ENCODE measurements around the gene HNRNPH3.
A peak's percentile ranks its signal among the peaks of the same experiment; 100 is the strongest.

Gene HNRNPH3

GRCh38 chr10:68332259-68333057 lies 594 bp downstream of the HNRNPH3 start, which contains the start of gene PBLD:
PBLD (minus strand) TSS chr10:68332928; CDS start chr10:68306844, 26,084 bp downstream.
- peak; percentile 63 for DNase-seq

- DNase-seq = no peak
These were observed 1.2 kb downstream of the HNRNPH3 start for GRCh38 chr10:68333058-68333395.

GRCh38 chr10:68333440-68334431 lies 1.9 kb downstream of the HNRNPH3 start:
- no peak for DNase-seq

- DNase-seq = no peak
These were observed 3.0 kb downstream of the HNRNPH3 start for GRCh38 chr10:68334672-68335467.

GRCh38 chr10:68336754-68337351 lies 5.0 kb downstream of the HNRNPH3 start:
- no peak for DNase-seq

GRCh38 chr10:68340358-68341080 lies 8.7 kb downstream of the HNRNPH3 start:
- no peak for DNase-seq

- no peak for DNase-seq
These were observed 11.1 kb downstream of the HNRNPH3 start for GRCh38 chr10:68342909-68343516.

GRCh38 chr10:68345621-68346020 lies 13.8 kb downstream of the HNRNPH3 start:
- no peak for DNase-seq

- DNase-seq = no peak
These were observed 14.9 kb downstream of the HNRNPH3 start for GRCh38 chr10:68346774-68347173.

GRCh38 chr10:68348265-68348741 lies 16.4 kb downstream of the HNRNPH3 start:
- DNase-seq = peak; percentile 43

- no peak for DNase-seq
These were observed 21.7 kb downstream of the HNRNPH3 start for GRCh38 chr10:68353537-68353936.

GRCh38 chr10:68359189-68359588 lies 27.3 kb downstream of the HNRNPH3 start:
- DNase-seq = no peak

- no peak for DNase-seq
These were observed 30.7 kb downstream of the HNRNPH3 start for GRCh38 chr10:68362590-68362989.

GRCh38 chr10:68364101-68364886 lies 32.4 kb downstream of the HNRNPH3 start:
- DNase-seq = no peak

- no peak for DNase-seq
These were observed 33.7 kb downstream of the HNRNPH3 start for GRCh38 chr10:68365611-68366010.

- no peak for DNase-seq
These were observed 34.7 kb downstream of the HNRNPH3 start for GRCh38 chr10:68366600-68366999.

- no peak for DNase-seq
These were observed 35.3 kb downstream of the HNRNPH3 start for GRCh38 chr10:68367121-68367520.

- no peak for DNase-seq
These were observed 39.7 kb downstream of the HNRNPH3 start for GRCh38 chr10:68371604-68372003.

GRCh38 chr10:68385740-68386139 lies 53.9 kb downstream of the HNRNPH3 start:
- no peak for DNase-seq

Measured in NCI-H2171 treated with DMSO at 0.1 percent for 48 hours (cell line).